ENCODE data around the gene TSPYL1.

DNA sequence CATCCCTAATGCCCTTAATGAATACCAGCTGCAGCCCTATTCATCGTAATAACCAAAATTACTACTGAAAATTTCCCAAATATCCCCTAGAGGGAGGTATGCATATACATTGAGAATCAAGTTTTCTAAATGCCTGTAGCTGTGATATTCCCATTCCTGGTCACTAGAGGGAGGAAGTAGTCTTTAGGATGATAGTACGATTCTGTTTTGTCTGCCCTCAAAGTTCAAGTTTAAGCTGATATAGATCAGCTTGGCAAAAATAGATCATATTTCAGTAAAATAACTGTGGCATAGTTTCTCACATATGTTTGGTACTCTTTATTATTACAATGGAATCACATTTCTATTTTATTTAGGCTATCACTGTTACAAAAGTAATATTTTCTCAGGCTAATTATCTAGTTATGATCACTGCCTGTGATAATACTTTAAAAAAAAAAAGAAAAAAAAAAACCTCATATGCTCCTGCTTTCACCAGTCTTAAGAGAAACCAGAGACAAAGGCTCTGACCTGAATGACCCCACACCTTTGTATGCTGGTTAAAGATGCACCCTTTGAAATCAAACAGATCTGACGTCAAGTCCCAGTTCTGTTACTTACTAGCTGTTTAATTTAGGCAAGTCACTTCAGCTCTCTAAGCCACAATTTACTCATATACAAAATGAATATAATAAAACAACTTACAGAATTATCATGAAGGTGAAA is 11.0 kb downstream of the TSPYL1 start:
- TF ChIP-seq, protein P1, sequence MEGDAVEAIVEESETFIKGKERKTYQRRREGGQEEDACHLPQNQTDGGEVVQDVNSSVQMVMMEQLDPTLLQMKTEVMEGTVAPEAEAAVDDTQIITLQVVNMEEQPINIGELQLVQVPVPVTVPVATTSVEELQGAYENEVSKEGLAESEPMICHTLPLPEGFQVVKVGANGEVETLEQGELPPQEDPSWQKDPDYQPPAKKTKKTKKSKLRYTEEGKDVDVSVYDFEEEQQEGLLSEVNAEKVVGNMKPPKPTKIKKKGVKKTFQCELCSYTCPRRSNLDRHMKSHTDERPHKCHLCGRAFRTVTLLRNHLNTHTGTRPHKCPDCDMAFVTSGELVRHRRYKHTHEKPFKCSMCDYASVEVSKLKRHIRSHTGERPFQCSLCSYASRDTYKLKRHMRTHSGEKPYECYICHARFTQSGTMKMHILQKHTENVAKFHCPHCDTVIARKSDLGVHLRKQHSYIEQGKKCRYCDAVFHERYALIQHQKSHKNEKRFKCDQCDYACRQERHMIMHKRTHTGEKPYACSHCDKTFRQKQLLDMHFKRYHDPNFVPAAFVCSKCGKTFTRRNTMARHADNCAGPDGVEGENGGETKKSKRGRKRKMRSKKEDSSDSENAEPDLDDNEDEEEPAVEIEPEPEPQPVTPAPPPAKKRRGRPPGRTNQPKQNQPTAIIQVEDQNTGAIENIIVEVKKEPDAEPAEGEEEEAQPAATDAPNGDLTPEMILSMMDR (conservative IDR thresholded peaks at IDR 0.05): peak; percentile 90
- TF ChIP-seq ZFX (IDR thresholded peaks at IDR 0.05): no peak

Measured in C4-2B (cell line).